GM12872 (cell line): ENCODE measurements around the gene UBA1.

ENCODE experiments used
- CTCF ChIP-seq: IDR thresholded peaks from 3 replicates; pipeline ENCODE4 v1.5.1; 2011; ENCODE audit warnings: low read depth, mild to moderate bottlenecking, low read length, moderate library complexity; ENCODE audit not compliant: insufficient read depth

UBA1 gene

GRCh38 chrX:47164420-47164819 lies 29.2 kb upstream of the UBA1 start:
- no peak for TF ChIP-seq CTCF

- TF ChIP-seq CTCF = no peak
These were observed 27.5 kb upstream of the UBA1 start for GRCh38 chrX:47166126-47166525.

- no peak for TF ChIP-seq CTCF
These were observed 25.0 kb upstream of the UBA1 start for GRCh38 chrX:47168495-47169073.

- no peak for TF ChIP-seq CTCF
These were observed 24.4 kb upstream of the UBA1 start for GRCh38 chrX:47169273-47169672.

- no peak for TF ChIP-seq CTCF
These were observed 23.7 kb upstream of the UBA1 start for GRCh38 chrX:47169726-47170515.

GRCh38 chrX:47170861-47171692 lies 22.6 kb upstream of the UBA1 start:
- TF ChIP-seq CTCF = no peak

GRCh38 chrX:47171996-47172395 lies 21.6 kb upstream of the UBA1 start:
- no peak for TF ChIP-seq CTCF
